Measurements from ENCODE around the gene LGALS9. TPM values are rescaled to one million over a fixed set of nuclear protein-coding genes. Genes with fewer than 3 reads are reported as not detected.
"Not testable (repeated sequence)": the region's sequence is repeated elsewhere in the genome, so short reads cannot be mapped to it uniquely, and the experiment has no call there.

LGALS9 gene
- total RNA-seq, 1 donor from 2014 or later: 4.6 TPM

DNA sequence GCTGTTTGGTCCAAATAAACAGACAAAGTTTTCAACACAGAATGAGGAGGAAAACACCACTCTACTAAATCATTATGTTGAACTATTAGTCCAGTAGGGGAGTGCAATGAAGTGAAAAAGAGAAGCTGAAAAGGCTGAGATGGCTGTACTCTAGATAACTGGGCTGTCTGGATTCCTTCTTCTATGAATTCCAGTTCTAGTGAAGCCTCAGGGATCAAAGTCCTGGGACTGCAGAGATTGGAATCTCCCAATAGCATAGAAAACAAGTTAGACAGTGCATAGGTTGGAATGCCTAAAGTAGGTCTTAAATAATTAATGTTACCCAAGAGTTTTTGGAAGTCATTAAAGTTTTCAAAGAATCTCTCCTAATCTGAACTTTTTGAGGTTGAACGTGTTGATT, 59.9 kb downstream of the LGALS9 start:
- Mint-ChIP-seq H3K4me1 (no peaks in the 10 kb centered on the region), H3K27me3 (ENCODE audit: low read depth) (no peaks in the 10 kb centered on the region), H3K27ac (no peak overlapping the region), H3K9me3 (peaks cover 47% of the 10 kb centered on the region), H3K4me3 (no peak overlapping the region), H3K36me3 (no peaks in the 10 kb centered on the region)
- TF ChIP-seq, protein P1, sequence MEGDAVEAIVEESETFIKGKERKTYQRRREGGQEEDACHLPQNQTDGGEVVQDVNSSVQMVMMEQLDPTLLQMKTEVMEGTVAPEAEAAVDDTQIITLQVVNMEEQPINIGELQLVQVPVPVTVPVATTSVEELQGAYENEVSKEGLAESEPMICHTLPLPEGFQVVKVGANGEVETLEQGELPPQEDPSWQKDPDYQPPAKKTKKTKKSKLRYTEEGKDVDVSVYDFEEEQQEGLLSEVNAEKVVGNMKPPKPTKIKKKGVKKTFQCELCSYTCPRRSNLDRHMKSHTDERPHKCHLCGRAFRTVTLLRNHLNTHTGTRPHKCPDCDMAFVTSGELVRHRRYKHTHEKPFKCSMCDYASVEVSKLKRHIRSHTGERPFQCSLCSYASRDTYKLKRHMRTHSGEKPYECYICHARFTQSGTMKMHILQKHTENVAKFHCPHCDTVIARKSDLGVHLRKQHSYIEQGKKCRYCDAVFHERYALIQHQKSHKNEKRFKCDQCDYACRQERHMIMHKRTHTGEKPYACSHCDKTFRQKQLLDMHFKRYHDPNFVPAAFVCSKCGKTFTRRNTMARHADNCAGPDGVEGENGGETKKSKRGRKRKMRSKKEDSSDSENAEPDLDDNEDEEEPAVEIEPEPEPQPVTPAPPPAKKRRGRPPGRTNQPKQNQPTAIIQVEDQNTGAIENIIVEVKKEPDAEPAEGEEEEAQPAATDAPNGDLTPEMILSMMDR (IDR thresholded peaks at IDR 0.05; ENCODE audit: unreplicated experiment): no peak
- DNase-seq (ENCODE audit: low spot score in 2 of 2, unreplicated experiment in 2 of 2): no peak

DNA sequence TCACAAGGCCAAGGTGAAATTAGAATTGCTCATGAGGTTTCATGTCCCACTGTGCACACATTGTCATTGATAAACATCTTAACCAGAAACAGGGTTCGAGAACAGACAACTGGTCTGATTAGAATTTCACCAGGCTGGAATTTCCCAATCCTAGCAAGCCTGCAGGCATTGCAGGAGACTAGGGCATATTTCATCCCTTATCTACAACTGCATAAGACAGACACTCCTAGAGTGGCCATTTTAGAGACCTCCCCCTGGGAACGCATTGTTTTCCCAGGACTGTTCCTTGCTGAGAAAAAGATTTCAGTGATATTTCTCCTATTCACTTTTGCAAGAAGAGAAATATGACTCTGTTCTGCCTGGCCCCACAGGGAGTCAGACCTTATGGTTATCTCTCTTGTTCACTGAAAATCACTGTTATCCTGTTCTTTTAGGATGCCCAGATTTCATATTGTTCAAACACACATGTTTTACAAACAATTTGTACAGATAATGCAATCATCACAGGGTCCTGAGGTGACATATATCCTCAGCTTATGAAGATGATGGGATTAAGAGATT, 64.3 kb downstream of the LGALS9 start:
- peaks cover 59% of the 10 kb centered on the region for H3K9me3 Mint-ChIP-seq
- H3K36me3 Mint-ChIP-seq; H3K4me3 Mint-ChIP-seq; H3K27ac Mint-ChIP-seq; DNase-seq (ENCODE audit: low spot score in 2 of 2, unreplicated experiment in 2 of 2); H3K27me3 Mint-ChIP-seq (ENCODE audit: low read depth); H3K4me1 Mint-ChIP-seq: not testable (repeated sequence)

Other genes starting within 250 kb of the LGALS9 start
- 64.0 to 69.4 TPM (median 64.5 TPM) in 3 replicates for gene KSR1, start 174.7 kb upstream of the LGALS9 start, total RNA-seq
- gene NOS2, start 169.3 kb downstream of the LGALS9 start, total RNA-seq: 0.18 to 0.24 TPM (median 0.20 TPM) in 3 replicates

Measured in mesothelial cell of epicardium (in vitro differentiated cells).